SJCRH30 (cell line): ENCODE results near the gene ZNF747. TPM values are rescaled to one million over a fixed set of nuclear protein-coding genes. Genes with fewer than 3 reads are reported as not detected.

Experiments used
- DNase-seq, 2 experiments: peaks; one replicate each; pipeline ENCODE4 v3.0.0-alpha.2; 2015 to 2020
- H3K27ac ChIP-seq: fragments of 250-450 bp; sonication (Bioruptor Pico); 2 replicates; pipeline ENCODE4 v1.5.1; 2020; ENCODE audit warnings: mild to moderate bottlenecking, moderate library complexity
- H3K27me3 ChIP-seq: fragments of 250-450 bp; sonication (Bioruptor Pico); 2 replicates; pipeline ENCODE4 v1.5.1; 2020; ENCODE audit warnings: mild to moderate bottlenecking, moderate library complexity
- H3K36me3 ChIP-seq: fragments of 250-450 bp; sonication (Bioruptor Pico); 2 replicates; pipeline ENCODE4 v1.5.1; 2020; ENCODE audit warnings: mild to moderate bottlenecking, moderate library complexity
- H3K4me1 ChIP-seq: fragments of 250-450 bp; sonication (Bioruptor Pico); 2 replicates; pipeline ENCODE4 v1.5.1; 2020; ENCODE audit warnings: mild to moderate bottlenecking, moderate library complexity
- H3K4me3 ChIP-seq: fragments of 250-450 bp; sonication (Bioruptor Pico); 2 replicates; pipeline ENCODE4 v1.5.1; 2020; ENCODE audit warnings: mild to moderate bottlenecking, moderate library complexity
- H3K9me3 ChIP-seq: fragments of 250-450 bp; sonication (Bioruptor Pico); replicated peaks from 2 replicates; pipeline ENCODE4 v1.5.1; 2020; ENCODE audit warnings: mild to moderate bottlenecking, moderate library complexity
- total RNA-seq: library from RNA; depleted of rRNA; stranded (reverse); fragments of >200 nt; shearing (Covaris generic); gene quantifications from 2 replicates; pipeline ENCODE4 v1.2.3, GENCODE V29; 2014; rRNA removed

ZNF747 gene
- total RNA-seq, 1 experiment from 2014 or later: 12.0 TPM

DNA sequence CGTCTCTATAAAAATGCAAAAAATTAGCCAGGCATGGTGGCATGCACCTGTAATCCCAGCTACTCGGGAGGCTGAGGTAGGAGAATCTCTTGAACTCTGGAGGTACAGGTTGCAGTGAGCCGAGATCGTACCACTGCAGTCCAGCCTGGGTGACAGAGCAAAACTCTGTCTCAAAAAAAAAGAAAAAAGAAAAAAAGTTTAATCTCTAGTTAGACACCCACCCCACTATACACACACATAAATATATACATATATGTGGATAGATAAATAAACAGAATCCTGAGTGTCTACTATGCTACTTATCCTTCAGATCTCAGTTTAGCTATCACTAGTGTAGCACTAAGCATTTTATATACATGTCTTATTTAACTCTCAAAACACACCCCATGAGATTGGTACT, 43.4 kb downstream of the ZNF747 start:
- Histone ChIP-seq H3K27me3 (no peaks in the 10 kb centered on the region), H3K27ac (no peak overlapping the region), H3K36me3 (no peaks in the 10 kb centered on the region), H3K9me3 (no peaks in the 10 kb centered on the region), H3K4me3 (no peak overlapping the region), H3K4me1 (peaks cover 2% of the 10 kb centered on the region; the same call in 1 of the 2 replicates)
- DNase-seq: no peak

DNA sequence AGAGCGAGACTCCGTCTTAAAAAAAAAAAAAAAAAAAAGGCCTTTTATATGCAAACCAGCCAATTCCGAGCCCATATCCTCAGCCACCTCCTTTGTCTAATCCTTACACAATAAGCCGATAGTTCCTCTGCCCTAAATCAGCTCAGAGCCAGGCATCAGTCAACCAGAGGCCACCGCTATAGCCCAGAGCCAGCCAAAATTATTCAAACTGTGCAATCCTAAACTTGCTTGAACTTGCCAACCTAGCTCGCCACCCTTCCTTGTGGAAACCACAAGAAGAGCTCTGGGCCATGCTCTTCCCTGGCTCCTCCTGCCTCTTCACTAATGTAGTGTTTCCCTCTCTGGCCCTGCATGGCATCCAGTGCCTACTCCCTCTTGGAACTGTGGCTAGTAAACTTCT, 44.4 kb downstream of the ZNF747 start:
- Histone ChIP-seq H3K9me3 (no peaks in the 10 kb centered on the region), H3K36me3 (no peaks in the 10 kb centered on the region), H3K27ac (no peak overlapping the region), H3K27me3 (no peaks in the 10 kb centered on the region), H3K4me1 (peaks cover 2% of the 10 kb centered on the region; the same call in 1 of the 2 replicates), H3K4me3 (no peak overlapping the region)
- DNase-seq: no peak

DNA sequence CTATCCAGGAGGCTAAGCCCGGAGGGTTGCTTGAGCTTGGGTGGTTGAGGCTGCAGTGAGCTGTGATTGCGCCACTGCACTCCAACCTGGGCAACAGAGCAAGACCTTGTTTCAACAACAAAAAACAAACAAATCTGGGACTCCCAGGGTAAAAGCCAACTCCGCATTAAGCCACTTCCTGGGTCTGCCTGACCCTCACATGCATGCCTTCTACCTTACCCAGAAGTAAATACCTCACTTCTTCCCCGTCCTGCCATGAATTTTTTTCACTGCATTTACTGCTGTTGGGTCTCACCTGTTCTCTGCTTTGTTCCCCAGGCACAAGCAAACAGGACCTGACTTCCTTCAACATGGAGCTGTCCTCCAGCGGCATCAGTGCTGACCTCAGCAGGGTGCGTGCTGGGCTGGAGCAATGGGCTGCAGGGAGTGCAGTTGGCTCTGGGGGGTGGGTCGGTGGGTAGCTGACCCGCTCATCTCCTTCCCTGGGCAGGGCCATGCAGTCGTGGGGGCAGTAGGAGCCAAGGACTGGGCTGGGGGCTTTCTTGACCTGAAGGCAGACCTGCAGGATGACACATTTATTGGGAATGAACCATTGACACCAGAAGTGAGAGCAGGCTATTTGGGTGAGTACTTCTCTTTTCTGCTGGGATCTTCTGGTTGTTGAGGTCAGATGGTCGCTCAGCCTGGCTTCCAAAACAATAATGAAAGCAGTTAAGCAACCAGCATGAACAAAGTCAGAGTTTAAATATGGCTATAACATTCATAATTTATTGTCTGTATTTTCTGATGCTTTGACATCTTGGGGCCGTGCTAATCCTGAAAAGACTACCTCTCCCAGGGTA, 45.7 kb downstream of the ZNF747 start:
- DNase-seq: no peak
- Histone ChIP-seq H3K36me3 (no peaks in the 10 kb centered on the region), H3K4me3 (no peak overlapping the region), H3K27ac (no peak overlapping the region), H3K4me1 (peaks cover 2% of the 10 kb centered on the region; the same call in 1 of the 2 replicates), H3K27me3 (no peaks in the 10 kb centered on the region), H3K9me3 (no peaks in the 10 kb centered on the region)

DNA sequence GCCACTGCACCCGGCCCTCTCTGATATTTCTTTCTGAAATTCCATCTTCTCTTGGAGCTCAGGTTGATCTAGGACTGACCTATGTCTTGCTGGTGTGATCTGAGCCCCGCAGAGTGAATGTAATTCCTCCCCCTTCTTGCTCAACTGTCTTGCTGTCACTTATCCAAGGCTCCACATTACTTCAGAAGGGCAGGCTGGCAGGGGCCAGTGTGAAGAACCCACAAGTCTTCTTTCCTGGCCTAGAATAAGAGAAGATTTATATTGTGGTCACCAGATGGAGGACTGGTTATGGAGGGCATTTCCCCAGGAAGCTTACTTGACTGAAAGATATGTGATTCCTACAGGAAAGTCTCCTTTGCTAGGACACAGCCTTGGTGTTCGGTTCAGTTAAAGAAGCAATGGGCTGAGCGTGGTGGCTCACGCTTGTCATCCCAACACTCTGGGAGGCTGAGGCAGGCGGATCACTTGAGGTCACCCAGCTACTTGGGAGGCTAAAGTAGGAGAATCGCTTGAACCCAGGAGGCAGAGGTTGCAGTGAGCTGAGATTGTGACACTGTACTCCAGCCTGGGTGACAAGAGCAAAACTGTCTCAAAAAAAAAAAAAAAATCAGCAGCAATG, 48.7 kb downstream of the ZNF747 start:
- no peak for DNase-seq
- Histone ChIP-seq H3K9me3 (no peaks in the 10 kb centered on the region), H3K27me3 (no peaks in the 10 kb centered on the region), H3K4me3 (no peak overlapping the region), H3K36me3 (no peaks in the 10 kb centered on the region), H3K4me1 (no peaks in the 10 kb centered on the region), H3K27ac (no peak overlapping the region)

DNA sequence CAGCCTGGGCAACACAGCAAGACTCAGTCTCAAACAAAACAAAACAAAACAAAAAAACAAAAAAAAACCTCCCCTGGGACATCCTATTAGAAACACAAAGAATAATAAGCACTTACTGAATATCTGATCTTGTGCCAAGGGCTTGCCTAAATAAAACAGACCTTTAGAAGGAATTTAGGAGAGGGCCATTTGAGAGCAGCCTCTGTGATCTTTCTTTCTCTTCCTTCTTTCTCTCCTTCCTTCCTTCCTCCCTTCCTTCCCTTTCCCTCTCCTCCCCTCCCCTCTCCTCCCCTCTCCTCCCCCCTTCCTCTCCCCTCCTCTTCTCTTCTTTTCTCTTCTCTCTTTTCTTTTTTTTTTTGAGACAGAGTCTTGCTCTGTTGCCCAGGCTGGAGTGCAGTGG, 49.8 kb downstream of the ZNF747 start:
- no peak overlapping the region for H3K4me3 ChIP-seq
- DNase-seq: no peak
- no peaks in the 10 kb centered on the region for H3K27me3 ChIP-seq
- H3K27ac ChIP-seq: no peak overlapping the region
- no peaks in the 10 kb centered on the region for H3K4me1 ChIP-seq
- no peaks in the 10 kb centered on the region for H3K36me3 ChIP-seq
- no peaks in the 10 kb centered on the region for H3K9me3 ChIP-seq

DNA sequence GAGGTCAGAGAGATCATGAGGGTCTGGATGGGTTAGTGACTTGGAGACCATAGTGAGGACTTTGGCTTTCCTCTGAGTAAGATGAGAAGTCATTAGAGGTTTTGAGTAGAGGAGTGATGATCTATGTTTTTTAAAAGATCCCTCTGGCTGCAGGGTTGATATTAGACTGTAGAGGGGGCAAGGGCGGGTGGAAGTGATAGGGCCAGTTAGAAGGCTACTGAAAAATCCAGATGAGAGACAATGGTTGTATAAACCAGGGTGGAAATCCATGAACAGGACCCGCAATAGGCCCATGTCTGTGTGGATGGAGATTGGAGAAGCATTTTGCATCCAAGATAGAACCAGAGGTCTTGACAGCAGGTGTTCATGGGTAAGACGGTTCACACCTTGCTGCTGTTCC, 52.3 kb downstream of the ZNF747 start:
- H3K9me3 ChIP-seq: no peaks in the 10 kb centered on the region
- no peak overlapping the region for H3K27ac ChIP-seq
- no peaks in the 10 kb centered on the region for H3K27me3 ChIP-seq
- no peak for DNase-seq
- no peak overlapping the region for H3K4me3 ChIP-seq
- no peaks in the 10 kb centered on the region for H3K4me1 ChIP-seq
- H3K36me3 ChIP-seq: no peaks in the 10 kb centered on the region

DNA sequence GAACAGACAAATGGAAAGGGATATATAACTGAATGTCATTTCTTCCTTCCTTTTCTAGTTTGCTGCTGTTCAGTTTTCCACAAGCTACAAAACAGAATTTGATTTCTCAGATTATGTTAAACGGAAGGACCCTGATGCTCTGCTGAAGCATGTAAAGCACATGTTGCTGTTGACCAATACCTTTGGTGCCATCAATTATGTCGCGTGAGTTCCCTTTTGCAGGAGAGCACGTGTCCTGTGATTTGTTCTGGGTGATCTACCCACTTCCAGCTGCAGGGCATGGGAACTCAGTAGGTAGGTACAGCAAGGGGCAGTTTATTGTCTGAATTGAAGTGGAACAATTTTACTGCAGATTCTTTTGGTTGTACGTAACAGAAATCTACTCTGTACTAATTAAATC, 53.3 kb downstream of the ZNF747 start:
- no peak for DNase-seq
- Histone ChIP-seq H3K27ac (no peak overlapping the region), H3K36me3 (no peaks in the 10 kb centered on the region), H3K27me3 (no peaks in the 10 kb centered on the region), H3K4me3 (no peak overlapping the region), H3K4me1 (no peaks in the 10 kb centered on the region), H3K9me3 (no peaks in the 10 kb centered on the region)

Other genes starting within 250 kb of the ZNF747 start
- gene CD2BP2, start 179.6 kb downstream of the ZNF747 start, total RNA-seq: 52.2 and 52.3 TPM in 2 replicates
- 33.7 and 36.0 TPM in 2 replicates for gene TBC1D10B, start 164.4 kb downstream of the ZNF747 start, total RNA-seq
- 10.8 and 13.1 TPM in 2 replicates for gene MYL11, start 160.1 kb downstream of the ZNF747 start, total RNA-seq
- 0.23 and 0.45 TPM in 2 replicates for gene SEPTIN1, start 152.3 kb downstream of the ZNF747 start, total RNA-seq
- 9.3 and 10.1 TPM in 2 replicates for gene ZNF48, start 139.4 kb downstream of the ZNF747 start, total RNA-seq
- gene ZNF771, start 127.3 kb downstream of the ZNF747 start, total RNA-seq: 10.4 and 14.0 TPM in 2 replicates
- 80.0 and 88.5 TPM in 2 replicates for gene DCTPP1, start 104.8 kb downstream of the ZNF747 start, total RNA-seq
- 18.2 and 22.9 TPM in 2 replicates for gene SEPHS2, start 89.0 kb downstream of the ZNF747 start, total RNA-seq
- not detected in 2 replicates for gene ITGAL, start 62.1 kb downstream of the ZNF747 start, total RNA-seq
- 59.7 and 62.5 TPM in 2 replicates for gene ZNF768, start 8.3 kb downstream of the ZNF747 start, total RNA-seq
- 10.7 and 11.3 TPM in 2 replicates for gene ZNF764, start 23.5 kb upstream of the ZNF747 start, total RNA-seq
- gene ZNF688, start 36.9 kb upstream of the ZNF747 start, total RNA-seq: 4.2 and 4.3 TPM in 2 replicates
- gene ZNF785, start 50.8 kb upstream of the ZNF747 start, total RNA-seq: 13.1 and 18.2 TPM in 2 replicates
- gene ZNF689, start 75.5 kb upstream of the ZNF747 start, total RNA-seq: 15.6 and 16.4 TPM in 2 replicates
- gene PRR14, start 116.1 kb upstream of the ZNF747 start, total RNA-seq: 10.5 and 12.7 TPM in 2 replicates
- 17.6 and 21.1 TPM in 2 replicates for gene FBRS, start 123.6 kb upstream of the ZNF747 start, total RNA-seq
- 19.3 and 22.0 TPM in 2 replicates for gene SRCAP, start 164.3 kb upstream of the ZNF747 start, total RNA-seq
- gene PHKG2, start 213.6 kb upstream of the ZNF747 start, total RNA-seq: 26.3 and 26.4 TPM in 2 replicates
- gene CFAP119, start 227.2 kb upstream of the ZNF747 start, total RNA-seq: 4.1 and 4.2 TPM in 2 replicates
- gene RNF40, start 227.5 kb upstream of the ZNF747 start, total RNA-seq: 120 and 124 TPM in 2 replicates